WTC11 (cell line): ENCODE data around the gene U2AF2. TPM values are rescaled to one million over a fixed set of nuclear protein-coding genes. Genes with fewer than 3 reads are reported as not detected.

Experiments used
- ATAC-seq: fragments of 200-7000 bp; cut with Tn5 transposase; 2 replicates; pipeline ENCODE4 v1.10.0; 2021; ENCODE audit warnings: mild to moderate bottlenecking, moderate library complexity
- CTCF ChIA-PET: fragments of 300-600 bp; sonication (Branson Sonifier 250); formaldehyde crosslinking; loops from one replicate; lab custom pipeline; 2021; ENCODE audit warnings: antibody characterized with exemption; lab: Charles Lee
- POLR2A ChIA-PET: fragments of 350-600 bp; sonication (Branson Sonifier 250); formaldehyde crosslinking; loops from one replicate; lab custom pipeline; 2021; ENCODE audit warnings: antibody characterized with exemption; lab: Charles Lee
- DNase-seq: peaks from one replicate; pipeline ENCODE4 v3.0.0; 2021; ENCODE audit warnings: low spot score
- H3K27ac Mint-ChIP-seq: 2 replicates; pipeline ENCODE4 v1.8.0; 2021; ENCODE audit warnings: mixed read lengths
- H3K27me3 Mint-ChIP-seq: 2 replicates; pipeline ENCODE4 v1.8.0; 2021; ENCODE audit warnings: low read depth, mild to moderate bottlenecking, moderate library complexity, mixed read lengths
- H3K36me3 Mint-ChIP-seq: 2 replicates; pipeline ENCODE4 v1.8.0; 2021; ENCODE audit warnings: mixed read lengths
- H3K4me1 Mint-ChIP-seq: 2 replicates; pipeline ENCODE4 v1.8.0; 2022; ENCODE audit warnings: mixed read lengths
- H3K4me3 Mint-ChIP-seq: 2 replicates; pipeline ENCODE4 v1.8.0; 2021; ENCODE audit warnings: mild to moderate bottlenecking, moderate library complexity, mixed read lengths
- H3K9me3 Mint-ChIP-seq: 2 replicates; pipeline ENCODE4 v1.8.0; 2021; ENCODE audit warnings: mixed read lengths
- CREB1 ChIP-seq: sonication (generic); formaldehyde crosslinking; IDR thresholded peaks from 2 replicates; pipeline ENCODE4 v1.8.0; 2023; ENCODE audit warnings: mild to moderate bottlenecking, missing genetic modification reagents
- FOXJ3 ChIP-seq: sonication (generic); formaldehyde crosslinking; IDR thresholded peaks from 2 replicates; pipeline ENCODE4 v1.9.0; 2021; ENCODE audit warnings: missing genetic modification reagents, mild to moderate bottlenecking, borderline replicate concordance
- GRHL2 ChIP-seq: fragments of 250-450 bp; sonication (Bioruptor Pico); IDR thresholded peaks from 2 replicates; pipeline ENCODE4 v1.8.0; 2022; ENCODE audit warnings: mild to moderate bottlenecking, moderate library complexity; ENCODE audit not compliant: insufficient replicate concordance, severe bottlenecking
- KAT7 ChIP-seq: sonication (generic); formaldehyde crosslinking; IDR thresholded peaks from 2 replicates; pipeline ENCODE4 v1.8.1; 2023; ENCODE audit warnings: missing genetic modification reagents, mild to moderate bottlenecking, borderline replicate concordance
- MAX ChIP-seq: sonication (generic); formaldehyde crosslinking; IDR thresholded peaks from 2 replicates; pipeline ENCODE4 v1.8.0; 2022; ENCODE audit warnings: mild to moderate bottlenecking, missing genetic modification reagents
- MXD4 ChIP-seq: fragments of 250-450 bp; sonication (Bioruptor Pico); IDR thresholded peaks from 2 replicates; pipeline ENCODE4 v1.8.0; 2021; ENCODE audit warnings: mild to moderate bottlenecking, moderate library complexity, borderline replicate concordance
- MYBL2 ChIP-seq: sonication (generic); formaldehyde crosslinking; IDR thresholded peaks from 2 replicates; pipeline ENCODE4 v1.8.1; 2023; ENCODE audit warnings: mild to moderate bottlenecking, moderate library complexity, missing genetic modification reagents
- OVOL2 ChIP-seq: fragments of 250-450 bp; sonication (Bioruptor Pico); IDR thresholded peaks from 2 replicates; pipeline ENCODE4 v1.9.0; 2021; ENCODE audit warnings: mild to moderate bottlenecking, borderline replicate concordance
- PRDM15 ChIP-seq: sonication (generic); formaldehyde crosslinking; IDR thresholded peaks from 2 replicates; pipeline ENCODE4 v1.8.0; 2022; ENCODE audit warnings: missing genetic modification reagents
- SMAD4 ChIP-seq: sonication (generic); formaldehyde crosslinking; IDR thresholded peaks from 2 replicates; pipeline ENCODE4 v1.8.0; 2022; ENCODE audit warnings: mild to moderate bottlenecking, missing genetic modification reagents
- SP1 ChIP-seq: sonication (generic); formaldehyde crosslinking; conservative IDR thresholded peaks from 2 replicates; pipeline ENCODE4 v1.8.1; 2022; ENCODE audit warnings: missing genetic modification reagents
- ZBTB21 ChIP-seq: sonication (generic); formaldehyde crosslinking; IDR thresholded peaks from 2 replicates; pipeline ENCODE4 v1.8.1; 2023; ENCODE audit warnings: mild to moderate bottlenecking, missing genetic modification reagents, borderline replicate concordance
- ZNF219 ChIP-seq: sonication (generic); formaldehyde crosslinking; IDR thresholded peaks from 2 replicates; pipeline ENCODE4 v1.8.0; 2023; ENCODE audit warnings: missing genetic modification reagents, mild to moderate bottlenecking, borderline replicate concordance
- ZNF281 ChIP-seq: sonication (generic); formaldehyde crosslinking; IDR thresholded peaks from 2 replicates; pipeline ENCODE4 v1.8.0; 2023; ENCODE audit warnings: mild to moderate bottlenecking, missing genetic modification reagents
- total RNA-seq: library from RNA; stranded (reverse); gene quantifications from 3 replicates; pipeline ENCODE4 v1.2.3, GENCODE V29; 2021
- TF ChIP-seq, protein P1 (sequence below): sonication (generic); formaldehyde crosslinking; IDR thresholded peaks from 2 replicates; pipeline ENCODE4 v1.8.1; 2022; ENCODE audit warnings: mild to moderate bottlenecking, moderate library complexity, missing genetic modification reagents
- TF ChIP-seq, protein P2 (sequence below): fragments of 250-450 bp; sonication (Bioruptor Pico); IDR thresholded peaks from 2 replicates; pipeline ENCODE4 v1.8.0; 2021; ENCODE audit warnings: mild to moderate bottlenecking
- TF ChIP-seq, protein P3 (sequence below): sonication (generic); formaldehyde crosslinking; IDR thresholded peaks from 2 replicates; pipeline ENCODE4 v1.8.1; 2023; ENCODE audit warnings: mild to moderate bottlenecking, missing genetic modification reagents, borderline replicate concordance
- TF ChIP-seq, protein P4 (sequence below): fragments of 200-600 bp; IDR thresholded peaks from 2 replicates; pipeline ENCODE4 v1.8.0; 2022; ENCODE audit warnings: antibody characterized with exemption

The U2AF2 gene
- total RNA-seq, 1 experiment from 2014 or later: 302 TPM

- Mint-ChIP-seq H3K4me1 (peaks cover 16% of the 10 kb centered on the region), H3K27ac (no peak overlapping the region; the same call in 1 of the 2 replicates), H3K27me3 (peaks cover 3% of the 10 kb centered on the region; the same call in 1 of the 2 replicates), H3K9me3 (no peaks in the 10 kb centered on the region), H3K36me3 (peaks cover 11% of the 10 kb centered on the region), H3K4me3 (peak overlapping the region; percentile 18; the same call in 1 of the 2 replicates)
- ChIA-PET POLR2A (no interaction called here), CTCF (interaction anchor here (0.8 to 4.6 kb wide), 2 partner anchors 18 to 21 kb away, joined by 3 to 25 read pairs; no protein-coding TSS in a partner anchor)
- TF ChIP-seq, protein P1, sequence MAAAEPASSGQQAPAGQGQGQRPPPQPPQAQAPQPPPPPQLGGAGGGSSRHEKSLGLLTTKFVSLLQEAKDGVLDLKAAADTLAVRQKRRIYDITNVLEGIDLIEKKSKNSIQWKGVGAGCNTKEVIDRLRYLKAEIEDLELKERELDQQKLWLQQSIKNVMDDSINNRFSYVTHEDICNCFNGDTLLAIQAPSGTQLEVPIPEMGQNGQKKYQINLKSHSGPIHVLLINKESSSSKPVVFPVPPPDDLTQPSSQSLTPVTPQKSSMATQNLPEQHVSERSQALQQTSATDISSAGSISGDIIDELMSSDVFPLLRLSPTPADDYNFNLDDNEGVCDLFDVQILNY (CRISPR knock-in tag): no peak
- TF ChIP-seq ZBTB21 (CRISPR knock-in tag) (no peak), KAT7 (CRISPR knock-in tag) (no peak), MXD4 (no peak), SP1 (no peak), MAX (no peak), GRHL2 (CRISPR knock-in tag) (no peak), FOXJ3 (CRISPR knock-in tag) (no peak), MYBL2 (no peak), PRDM15 (CRISPR knock-in tag) (no peak), ZNF281 (CRISPR knock-in tag) (no peak), SMAD4 (CRISPR knock-in tag) (no peak), OVOL2 (no peak), CREB1 (CRISPR knock-in tag) (no peak), ZNF219 (no peak)
- TF ChIP-seq, protein P2, sequence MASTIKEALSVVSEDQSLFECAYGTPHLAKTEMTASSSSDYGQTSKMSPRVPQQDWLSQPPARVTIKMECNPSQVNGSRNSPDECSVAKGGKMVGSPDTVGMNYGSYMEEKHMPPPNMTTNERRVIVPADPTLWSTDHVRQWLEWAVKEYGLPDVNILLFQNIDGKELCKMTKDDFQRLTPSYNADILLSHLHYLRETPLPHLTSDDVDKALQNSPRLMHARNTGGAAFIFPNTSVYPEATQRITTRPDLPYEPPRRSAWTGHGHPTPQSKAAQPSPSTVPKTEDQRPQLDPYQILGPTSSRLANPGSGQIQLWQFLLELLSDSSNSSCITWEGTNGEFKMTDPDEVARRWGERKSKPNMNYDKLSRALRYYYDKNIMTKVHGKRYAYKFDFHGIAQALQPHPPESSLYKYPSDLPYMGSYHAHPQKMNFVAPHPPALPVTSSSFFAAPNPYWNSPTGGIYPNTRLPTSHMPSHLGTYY (CRISPR knock-in tag): no peak
- TF ChIP-seq, protein P3, sequence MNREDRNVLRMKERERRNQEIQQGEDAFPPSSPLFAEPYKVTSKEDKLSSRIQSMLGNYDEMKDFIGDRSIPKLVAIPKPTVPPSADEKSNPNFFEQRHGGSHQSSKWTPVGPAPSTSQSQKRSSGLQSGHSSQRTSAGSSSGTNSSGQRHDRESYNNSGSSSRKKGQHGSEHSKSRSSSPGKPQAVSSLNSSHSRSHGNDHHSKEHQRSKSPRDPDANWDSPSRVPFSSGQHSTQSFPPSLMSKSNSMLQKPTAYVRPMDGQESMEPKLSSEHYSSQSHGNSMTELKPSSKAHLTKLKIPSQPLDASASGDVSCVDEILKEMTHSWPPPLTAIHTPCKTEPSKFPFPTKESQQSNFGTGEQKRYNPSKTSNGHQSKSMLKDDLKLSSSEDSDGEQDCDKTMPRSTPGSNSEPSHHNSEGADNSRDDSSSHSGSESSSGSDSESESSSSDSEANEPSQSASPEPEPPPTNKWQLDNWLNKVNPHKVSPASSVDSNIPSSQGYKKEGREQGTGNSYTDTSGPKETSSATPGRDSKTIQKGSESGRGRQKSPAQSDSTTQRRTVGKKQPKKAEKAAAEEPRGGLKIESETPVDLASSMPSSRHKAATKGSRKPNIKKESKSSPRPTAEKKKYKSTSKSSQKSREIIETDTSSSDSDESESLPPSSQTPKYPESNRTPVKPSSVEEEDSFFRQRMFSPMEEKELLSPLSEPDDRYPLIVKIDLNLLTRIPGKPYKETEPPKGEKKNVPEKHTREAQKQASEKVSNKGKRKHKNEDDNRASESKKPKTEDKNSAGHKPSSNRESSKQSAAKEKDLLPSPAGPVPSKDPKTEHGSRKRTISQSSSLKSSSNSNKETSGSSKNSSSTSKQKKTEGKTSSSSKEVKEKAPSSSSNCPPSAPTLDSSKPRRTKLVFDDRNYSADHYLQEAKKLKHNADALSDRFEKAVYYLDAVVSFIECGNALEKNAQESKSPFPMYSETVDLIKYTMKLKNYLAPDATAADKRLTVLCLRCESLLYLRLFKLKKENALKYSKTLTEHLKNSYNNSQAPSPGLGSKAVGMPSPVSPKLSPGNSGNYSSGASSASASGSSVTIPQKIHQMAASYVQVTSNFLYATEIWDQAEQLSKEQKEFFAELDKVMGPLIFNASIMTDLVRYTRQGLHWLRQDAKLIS (CRISPR knock-in tag): no peak
- TF ChIP-seq, protein P4, sequence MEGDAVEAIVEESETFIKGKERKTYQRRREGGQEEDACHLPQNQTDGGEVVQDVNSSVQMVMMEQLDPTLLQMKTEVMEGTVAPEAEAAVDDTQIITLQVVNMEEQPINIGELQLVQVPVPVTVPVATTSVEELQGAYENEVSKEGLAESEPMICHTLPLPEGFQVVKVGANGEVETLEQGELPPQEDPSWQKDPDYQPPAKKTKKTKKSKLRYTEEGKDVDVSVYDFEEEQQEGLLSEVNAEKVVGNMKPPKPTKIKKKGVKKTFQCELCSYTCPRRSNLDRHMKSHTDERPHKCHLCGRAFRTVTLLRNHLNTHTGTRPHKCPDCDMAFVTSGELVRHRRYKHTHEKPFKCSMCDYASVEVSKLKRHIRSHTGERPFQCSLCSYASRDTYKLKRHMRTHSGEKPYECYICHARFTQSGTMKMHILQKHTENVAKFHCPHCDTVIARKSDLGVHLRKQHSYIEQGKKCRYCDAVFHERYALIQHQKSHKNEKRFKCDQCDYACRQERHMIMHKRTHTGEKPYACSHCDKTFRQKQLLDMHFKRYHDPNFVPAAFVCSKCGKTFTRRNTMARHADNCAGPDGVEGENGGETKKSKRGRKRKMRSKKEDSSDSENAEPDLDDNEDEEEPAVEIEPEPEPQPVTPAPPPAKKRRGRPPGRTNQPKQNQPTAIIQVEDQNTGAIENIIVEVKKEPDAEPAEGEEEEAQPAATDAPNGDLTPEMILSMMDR: no peak
- DNase-seq (no peak), ATAC-seq (no peak)
These were observed 4.1 kb upstream of the U2AF2 start for GRCh38 chr19:55650602-55651230.
